ENCODE data around the gene SCAI. TPM values are rescaled to one million over a fixed set of nuclear protein-coding genes. Genes with fewer than 3 reads are reported as not detected.

Gene SCAI
- 4.6 and 7.6 TPM in 2 replicates for total RNA-seq

DNA sequence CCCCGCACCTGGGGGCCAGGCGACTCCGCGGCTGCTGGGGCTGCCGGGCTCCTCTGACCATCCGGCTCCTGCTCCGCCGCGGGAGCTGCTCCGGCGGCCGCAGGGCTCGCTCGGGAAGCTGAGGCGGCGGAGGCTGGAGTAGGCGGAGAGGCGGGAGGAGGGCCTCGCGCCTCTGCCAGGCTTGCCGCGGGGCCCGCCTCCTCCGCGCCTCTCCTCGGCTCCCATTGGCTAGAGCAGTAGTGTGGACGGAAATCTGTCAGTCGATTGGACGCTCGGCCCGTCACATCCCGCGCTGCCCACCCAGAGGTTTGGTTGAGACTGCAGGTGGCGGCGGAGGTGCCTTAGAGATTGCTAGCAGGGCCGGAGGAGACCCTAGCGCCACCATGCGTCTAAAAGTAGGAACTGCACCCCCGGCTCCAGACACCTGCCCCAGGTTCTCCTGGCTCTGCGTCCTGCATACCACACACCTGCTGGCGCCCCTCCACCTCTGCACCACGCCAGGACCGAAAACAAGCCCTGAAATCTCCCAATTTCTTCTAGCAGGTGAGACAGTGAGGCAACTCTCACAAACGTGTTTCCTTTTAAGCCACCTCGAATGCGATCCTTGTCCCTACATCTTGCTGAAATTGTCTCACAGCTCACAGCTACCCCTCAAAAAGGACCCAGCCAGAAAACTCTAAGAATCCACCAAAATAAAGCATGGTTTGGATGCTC, at the start of gene SCAI:
SCAI (minus strand) TSS at position 152 of the 714 bp plus-strand sequence; CDS start at position 61, 91 bp downstream.

DNA sequence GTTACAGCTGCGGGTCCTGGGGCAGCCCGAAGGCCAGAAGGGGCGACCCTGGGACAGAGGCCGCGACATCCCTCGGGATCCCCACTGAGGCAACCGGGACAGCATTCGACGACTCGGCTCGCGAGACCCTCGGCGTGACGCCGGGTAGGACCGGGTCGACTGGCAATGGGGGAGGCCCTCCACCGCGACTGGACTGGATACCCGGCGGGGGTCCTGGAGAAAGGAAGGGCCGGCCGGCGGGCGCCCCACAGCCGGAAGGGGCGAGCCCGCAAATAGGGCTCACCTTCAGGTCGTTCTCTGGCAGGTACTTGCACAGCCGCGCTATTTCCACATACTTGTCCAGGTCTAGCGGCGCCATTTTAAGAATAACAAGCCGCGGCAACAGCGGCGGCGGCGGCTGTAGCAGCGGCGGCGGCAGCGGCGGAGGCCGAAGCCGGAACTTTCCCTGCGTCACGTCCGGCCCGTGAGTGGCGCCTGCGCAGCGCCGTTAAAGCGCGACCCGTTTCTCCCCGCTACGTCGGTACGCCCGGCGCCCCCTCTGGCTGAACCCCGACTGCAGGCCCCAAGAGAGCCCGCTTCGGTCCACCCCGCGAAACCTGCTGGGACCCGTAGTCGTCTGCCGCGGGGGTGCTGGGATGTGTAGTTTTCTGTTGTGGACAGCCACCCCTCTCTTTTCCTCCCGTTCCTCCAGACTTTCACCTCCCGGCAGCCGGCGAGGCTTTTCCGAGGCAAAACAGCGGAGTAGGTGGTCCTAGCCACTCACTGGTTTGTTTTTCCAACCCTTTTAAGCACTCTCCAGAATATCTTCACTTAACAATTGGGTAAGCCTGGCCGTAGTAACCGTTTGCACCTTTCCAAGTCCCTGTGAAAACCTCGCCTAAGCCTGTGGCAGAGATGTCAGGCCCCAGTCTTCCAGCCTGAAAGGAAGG, 46.3 kb upstream of the SCAI start, which contains the start of gene PPP6C:
PPP6C (minus strand) TSS at position 443 of the 929 bp plus-strand sequence; CDS start at position 358, 85 bp downstream.

GRCh38 chr9:124940894-124941678, 202.2 kb downstream of the SCAI start, which contains the start of gene GOLGA1:
GOLGA1 (minus strand) TSS chr9:124941083; CDS start chr9:124938711, 2,372 bp downstream.

Other genes starting within 250 kb of the SCAI start
- gene GOLGA1, start 202.4 kb downstream of the SCAI start, total RNA-seq = 7.9 and 13.4 TPM in 2 replicates
- gene PPP6C, start 46.3 kb upstream of the SCAI start, total RNA-seq = 12.7 and 13.0 TPM in 2 replicates
- 23.4 and 52.1 TPM in 2 replicates for gene RABEPK, start 57.0 kb upstream of the SCAI start, total RNA-seq
- gene HSPA5, start 97.8 kb upstream of the SCAI start, total RNA-seq = 355 and 538 TPM in 2 replicates
- gene GAPVD1, start 118.3 kb upstream of the SCAI start, total RNA-seq = 40.6 and 50.8 TPM in 2 replicates